H9 (cell line): Measurements from ENCODE around the gene SEC62. TPM values are rescaled to one million over a fixed set of nuclear protein-coding genes. Genes with fewer than 3 reads are reported as not detected.

Experiments used
- DNase-seq: peaks from one replicate; pipeline ENCODE4 v3.0.0-alpha.2; 2017
- H2AFZ ChIP-seq: one replicate; pipeline ENCODE4 v1.6.1; 2013; ENCODE audit warnings: mild to moderate bottlenecking, low read length, control low read depth, moderate library complexity
- H2AK5ac ChIP-seq: 2 replicates; pipeline ENCODE4 v1.6.1; 2013; ENCODE audit warnings: low read length, control low read depth, mixed read lengths; ENCODE audit not compliant: insufficient read length
- H2BK120ac ChIP-seq: one replicate; pipeline ENCODE4 v1.6.1; 2013; ENCODE audit warnings: low read depth, mild to moderate bottlenecking, low read length, control low read depth, inconsistent platforms; ENCODE audit not compliant: poor library complexity, severe bottlenecking
- H2BK12ac ChIP-seq: 2 replicates; pipeline ENCODE4 v1.6.1; 2013; ENCODE audit warnings: low read length, control low read depth, mixed read lengths, low read depth; ENCODE audit not compliant: insufficient read length
- H2BK15ac ChIP-seq: 2 replicates; pipeline ENCODE4 v1.6.1; 2013; ENCODE audit warnings: low read depth, low read length, control low read depth
- H2BK20ac ChIP-seq: one replicate; pipeline ENCODE4 v1.6.1; 2013; ENCODE audit warnings: low read depth, mild to moderate bottlenecking, low read length, control low read depth, inconsistent platforms; ENCODE audit not compliant: poor library complexity, severe bottlenecking
- H2BK5ac ChIP-seq: 2 replicates; pipeline ENCODE4 v1.6.1; 2013; ENCODE audit warnings: low read length, control low read depth, mixed read lengths; ENCODE audit not compliant: insufficient read length
- H3K14ac ChIP-seq: 2 replicates; pipeline ENCODE4 v1.6.1; 2013; ENCODE audit warnings: low read length, control low read depth; ENCODE audit not compliant: insufficient read depth
- H3K18ac ChIP-seq: 2 replicates; pipeline ENCODE4 v1.6.1; 2013; ENCODE audit warnings: low read depth, mild to moderate bottlenecking, mixed read lengths, low read length, control low read depth; ENCODE audit not compliant: insufficient read length
- H3K23ac ChIP-seq: 2 replicates; pipeline ENCODE4 v1.6.1; 2013; ENCODE audit warnings: low read length, control low read depth, mixed read lengths, low read depth; ENCODE audit not compliant: insufficient read length
- H3K23me2 ChIP-seq: 2 replicates; pipeline ENCODE4 v1.6.1; 2013; ENCODE audit warnings: low read depth, mild to moderate bottlenecking, mixed read lengths, low read length, control low read depth; ENCODE audit not compliant: insufficient read length, poor library complexity, severe bottlenecking
- H3K27ac ChIP-seq: 2 replicates; pipeline ENCODE4 v1.5.1; 2013; ENCODE audit warnings: low read length, control low read depth, mixed read lengths, low read depth; ENCODE audit not compliant: insufficient read length
- H3K27me3 ChIP-seq: 2 replicates; pipeline ENCODE4 v1.6.1; 2013; ENCODE audit warnings: low read length, control low read depth, inconsistent platforms; ENCODE audit not compliant: insufficient read depth
- H3K4ac ChIP-seq: 2 replicates; pipeline ENCODE4 v1.6.1; 2013; ENCODE audit warnings: low read depth, mild to moderate bottlenecking, control low read depth, inconsistent platforms, low read length, moderate library complexity
- H3K4me1 ChIP-seq: 2 replicates; pipeline ENCODE4 v1.6.1; 2013; ENCODE audit warnings: low read length, control low read depth, inconsistent platforms; ENCODE audit not compliant: insufficient read depth
- H3K4me2 ChIP-seq: 2 replicates; pipeline ENCODE4 v1.6.1; 2013; ENCODE audit warnings: low read length, control low read depth, mixed read lengths; ENCODE audit not compliant: insufficient read length, insufficient read depth
- H3K56ac ChIP-seq: 2 replicates; pipeline ENCODE4 v1.6.1; 2013; ENCODE audit warnings: low read depth, mild to moderate bottlenecking, mixed read lengths, low read length, control low read depth; ENCODE audit not compliant: insufficient read length
- H3K79me1 ChIP-seq: 2 replicates; pipeline ENCODE4 v1.6.1; 2013; ENCODE audit warnings: low read depth, mild to moderate bottlenecking, moderate library complexity, low read length, control low read depth, inconsistent platforms; ENCODE audit not compliant: insufficient read depth, poor library complexity, severe bottlenecking
- H3K79me2 ChIP-seq: 2 replicates; pipeline ENCODE4 v1.6.1; 2013; ENCODE audit warnings: low read length, control low read depth, inconsistent platforms; ENCODE audit not compliant: insufficient read depth
- H3K9ac ChIP-seq: 2 replicates; pipeline ENCODE4 v1.6.1; 2013; ENCODE audit warnings: low read length, control low read depth, mixed read lengths; ENCODE audit not compliant: insufficient read length; ENCODE audit errors: extremely low read depth
- H3K9me3 ChIP-seq: one replicate; pipeline ENCODE4 v1.6.1; 2013; ENCODE audit warnings: low read depth, low read length, inconsistent platforms; ENCODE audit not compliant: control insufficient read depth
- H3T11ph ChIP-seq: one replicate; pipeline ENCODE4 v1.6.1; 2013; ENCODE audit warnings: mild to moderate bottlenecking, low read length, control low read depth, inconsistent platforms
- H4K20me1 ChIP-seq: one replicate; pipeline ENCODE4 v1.6.1; 2013; ENCODE audit not compliant: control insufficient read depth, insufficient read length, insufficient read depth
- H4K5ac ChIP-seq: 2 replicates; pipeline ENCODE4 v1.6.1; 2013; ENCODE audit warnings: low read depth, mild to moderate bottlenecking, mixed read lengths, low read length, control low read depth; ENCODE audit not compliant: insufficient read length
- H4K8ac ChIP-seq: replicated peaks from 2 replicates; pipeline ENCODE4 v1.6.1; 2013; ENCODE audit warnings: low read length, control low read depth, mixed read lengths, low read depth; ENCODE audit not compliant: insufficient read length
- H4K91ac ChIP-seq: 2 replicates; pipeline ENCODE4 v1.6.1; 2013; ENCODE audit warnings: low read depth, mild to moderate bottlenecking, moderate library complexity, mixed read lengths, low read length, control low read depth; ENCODE audit not compliant: insufficient read length
- H3K27ac Mint-ChIP-seq, 3 experiments: 2 replicates in 2 of 3; 3 replicates in 1 of 3; pipeline ENCODE4 v1.8.0; 2020 to 2021; ENCODE audit warnings: mixed read lengths in 3 of 3, mild to moderate bottlenecking in 1 of 3, moderate library complexity in 1 of 3
- H3K27me3 Mint-ChIP-seq: 2 replicates; pipeline ENCODE4 v1.8.0; 2021; ENCODE audit warnings: low read depth, mild to moderate bottlenecking, moderate library complexity, mixed read lengths
- H3K36me3 Mint-ChIP-seq, 3 experiments: 2 replicates in 2 of 3; 3 replicates in 1 of 3; pipeline ENCODE4 v1.8.0; 2020 to 2021; ENCODE audit warnings: low read depth in 3 of 3, mixed read lengths in 3 of 3; ENCODE audit not compliant: insufficient read depth in 1 of 3
- H3K4me1 Mint-ChIP-seq, 2 experiments: 2 replicates each; pipeline ENCODE4 v1.8.0; 2020; ENCODE audit warnings: mixed read lengths in 2 of 2
- H3K4me3 Mint-ChIP-seq, 2 experiments: 2 replicates in 1 of 2; 3 replicates in 1 of 2; pipeline ENCODE4 v1.8.0; 2020 to 2021; ENCODE audit warnings: mild to moderate bottlenecking in 2 of 2, mixed read lengths in 2 of 2, moderate library complexity in 1 of 2
- H3K9me3 Mint-ChIP-seq, 2 experiments: 2 replicates in 1 of 2; 3 replicates in 1 of 2; pipeline ENCODE4 v1.8.0; 2020; ENCODE audit warnings: mild to moderate bottlenecking in 2 of 2, mixed read lengths in 2 of 2, moderate library complexity in 1 of 2
- CTCF ChIP-seq: fragments of 200-600 bp; sonication (generic); conservative IDR thresholded peaks from 3 replicates; pipeline ENCODE4 v1.8.0; 2021; ENCODE audit warnings: antibody characterized with exemption, mild to moderate bottlenecking
- WGBS: extraction: QIAGEN DNeasy Blood & Tissue Kit; methylation state at CpG from one replicate; pipeline ENCODE4 v1.1.7; 2013; ENCODE audit warnings: missing lambda C conversion rate, low lambda C conversion rate, mixed read lengths; ENCODE audit not compliant: insufficient read length; ENCODE audit errors: extremely low coverage; 5-methylcytosine and 5-hydroxymethylcytosine counted together
- total RNA-seq: library from RNA; stranded (reverse); gene quantifications from 2 replicates; pipeline ENCODE4 v1.2.1, GENCODE V29; 2021

Gene SEC62
- total RNA-seq, 1 experiment from 2014 or later, result 98.7 TPM

GRCh38 chr3:170024581-170024980 lies 58.0 kb downstream of the SEC62 start:
- Histone ChIP-seq H2BK15ac (no peak overlapping the region), H3K23ac (no peak overlapping the region), H2AFZ (no peak overlapping the region), H3K4ac (no peak overlapping the region), H3K18ac (no peak overlapping the region), H3K27me3 (no peaks in the 10 kb centered on the region), H3T11ph (no peak overlapping the region), H3K79me2 (no peaks in the 10 kb centered on the region), H4K8ac (no peak overlapping the region), H3K56ac (no peak overlapping the region), H3K9ac (no peak overlapping the region), H4K20me1 (no peaks in the 10 kb centered on the region), H3K9me3 (no peaks in the 10 kb centered on the region), H3K4me1 (no peaks in the 10 kb centered on the region), H4K91ac (no peak overlapping the region), H3K27ac (no peak overlapping the region), H2BK5ac (no peak overlapping the region), H3K23me2 (no peaks in the 10 kb centered on the region), H2BK12ac (no peak overlapping the region), H3K14ac (no peak overlapping the region), H4K5ac (no peak overlapping the region), H2AK5ac (no peak overlapping the region), H2BK20ac (no peak overlapping the region), H2BK120ac (no peak overlapping the region), H3K79me1 (no peaks in the 10 kb centered on the region), H3K4me2 (no peak overlapping the region)
- no CpG with 5 or more reads among the region's 4 CpGs for WGBS
- DNase-seq, result no peak
- H3K36me3 Mint-ChIP-seq, result no peaks in the 10 kb centered on the region
- no peak for TF ChIP-seq CTCF
- no peaks in the 10 kb centered on the region for H3K4me1 Mint-ChIP-seq
- H3K4me3 Mint-ChIP-seq, result no peak overlapping the region
- H3K27ac Mint-ChIP-seq, result no peak overlapping the region
- no peaks in the 10 kb centered on the region for H3K9me3 Mint-ChIP-seq
- no peaks in the 10 kb centered on the region for H3K27me3 Mint-ChIP-seq
